MCF 10A (cell line): ENCODE results near the gene ADGRL2. TPM values are rescaled to one million over a fixed set of nuclear protein-coding genes. Genes with fewer than 3 reads are reported as not detected.

Experiments used
- BruUV-seq: library from RNA; stranded (reverse); fragments of 400-500 nt; replicated peaks from 2 replicates; lab custom pipeline; 2021; lab: Mats Ljungman, UMichigan
- CTCF ChIA-PET: fragments of 300-600 bp; sonication (Branson Sonifier 250); formaldehyde crosslinking; extraction: SDS; loops from one replicate; lab custom pipeline; 2021; ENCODE audit warnings: antibody characterized with exemption, inconsistent platforms; lab: Yijun Ruan, JAX
- POLR2A ChIA-PET: fragments of 300-600, 350-650 bp; sonication (Branson Sonifier 250); formaldehyde crosslinking; extraction: SDS; loops from one replicate; lab custom pipeline; 2020; ENCODE audit warnings: antibody characterized with exemption, inconsistent platforms; lab: Yijun Ruan, JAX
- DNase-seq: peaks from one replicate; pipeline ENCODE4 v3.0.0-alpha.2; 2018; ENCODE audit not compliant: unreplicated experiment
- H3K27ac Mint-ChIP-seq: one replicate; pipeline ENCODE4 v1.8.0; 2022; ENCODE audit warnings: mild to moderate bottlenecking, low read depth, mixed read lengths; ENCODE audit not compliant: unreplicated experiment
- H3K27me3 Mint-ChIP-seq: one replicate; pipeline ENCODE4 v1.8.0; 2022; ENCODE audit warnings: mixed read lengths; ENCODE audit not compliant: insufficient read depth, unreplicated experiment
- H3K36me3 Mint-ChIP-seq: one replicate; pipeline ENCODE4 v1.8.0; 2022; ENCODE audit warnings: mild to moderate bottlenecking, moderate library complexity, mixed read lengths; ENCODE audit not compliant: insufficient read depth, unreplicated experiment
- H3K4me1 Mint-ChIP-seq: one replicate; pipeline ENCODE4 v1.8.0; 2022; ENCODE audit warnings: mixed read lengths; ENCODE audit not compliant: insufficient read depth, unreplicated experiment
- H3K4me3 Mint-ChIP-seq: one replicate; pipeline ENCODE4 v1.8.0; 2022; ENCODE audit warnings: mild to moderate bottlenecking, moderate library complexity, mixed read lengths; ENCODE audit not compliant: unreplicated experiment
- H3K9me3 Mint-ChIP-seq: one replicate; pipeline ENCODE4 v1.8.0; 2022; ENCODE audit warnings: mixed read lengths; ENCODE audit not compliant: unreplicated experiment
- CTCF ChIP-seq: fragments of 200-600 bp; IDR thresholded peaks from one replicate; pipeline ENCODE4 v1.8.0; 2022; ENCODE audit warnings: antibody characterized with exemption, mild to moderate bottlenecking; ENCODE audit not compliant: unreplicated experiment
- intact Hi-C: fragments of 100-400 bp; cut with micrococcal nuclease; formaldehyde crosslinking; loops from 2 replicates; pipeline ENCODE4 v1.14.1; 2022
- total RNA-seq: library from RNA; stranded (reverse); gene quantifications from 2 replicates; pipeline ENCODE4 v1.2.3, GENCODE V29; 2022

ADGRL2 gene
- total RNA-seq, 1 experiment from 2014 or later, result 3.0 TPM

DNA sequence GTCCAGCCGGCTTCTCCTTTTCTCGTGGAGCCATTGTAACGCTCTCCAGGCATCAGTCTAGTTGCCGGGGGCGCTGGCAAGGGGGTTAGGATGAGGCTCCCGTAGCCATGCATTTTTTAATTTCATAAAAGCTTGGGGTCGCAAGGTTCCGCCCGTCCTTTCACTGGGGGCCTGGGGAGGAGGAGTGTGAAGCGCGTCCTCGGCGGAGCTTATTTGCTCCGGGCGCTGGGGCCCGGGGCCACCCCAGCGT, 1.6 kb downstream of the ADGRL2 start:
- ChIA-PET POLR2A (interaction anchor here (0.7 to 6.6 kb wide), 6 partner anchors 11 to 1600 kb away, joined by 3 to 56 read pairs (median 6); no protein-coding TSS in a partner anchor), CTCF (interaction anchor here (0.6 to 1.0 kb wide), 5 partner anchors 9 to 1370 kb away, joined by 3 to 6 read pairs (median 3); no protein-coding TSS in a partner anchor)
- Mint-ChIP-seq H3K4me3 (peak overlapping the region; percentile 98), H3K27ac (no peak overlapping the region), H3K27me3 (peaks cover 44% of the 10 kb centered on the region), H3K9me3 (no peaks in the 10 kb centered on the region), H3K36me3 (no peaks in the 10 kb centered on the region), H3K4me1 (peaks cover 7% of the 10 kb centered on the region)
- BruUV-seq, result no TSS peak
- intact Hi-C loops, result loop anchor here (5.0 kb wide), 3 partner anchors 590 to 1585 kb away; no protein-coding TSS in a partner anchor
- TF ChIP-seq CTCF, result no peak
- no peak for DNase-seq

- ChIA-PET POLR2A (interaction anchor here (0.7 to 6.6 kb wide), 8 partner anchors 10 to 1600 kb away, joined by 3 to 56 read pairs (median 4); no protein-coding TSS in a partner anchor), CTCF (interaction anchor here (0.6 to 1.8 kb wide), 7 partner anchors 8 to 1287 kb away, joined by 3 to 12 read pairs (median 3); no protein-coding TSS in a partner anchor)
- no peaks in the 10 kb centered on the region for H3K9me3 Mint-ChIP-seq
- DNase-seq, result peak; percentile 64
- peaks cover 49% of the 10 kb centered on the region for H3K27me3 Mint-ChIP-seq
- H3K36me3 Mint-ChIP-seq, result no peaks in the 10 kb centered on the region
- peaks cover 7% of the 10 kb centered on the region for H3K4me1 Mint-ChIP-seq
- intact Hi-C loops, result loop anchor here (5.0 kb wide), 3 partner anchors 589 to 1586 kb away; no protein-coding TSS in a partner anchor
- peak; percentile 46 for TF ChIP-seq CTCF
- peak overlapping the region; percentile 98 for H3K4me3 Mint-ChIP-seq
- BruUV-seq, result no TSS peak
- no peak overlapping the region for H3K27ac Mint-ChIP-seq
Measured at GRCh38 chr1:81802707-81803430, 2.1 kb downstream of the ADGRL2 start.

- peak; percentile 48 for DNase-seq
- Mint-ChIP-seq H3K4me1 (peaks cover 7% of the 10 kb centered on the region), H3K9me3 (no peaks in the 10 kb centered on the region), H3K4me3 (peak overlapping the region; percentile 98), H3K36me3 (no peaks in the 10 kb centered on the region), H3K27me3 (peaks cover 52% of the 10 kb centered on the region), H3K27ac (no peak overlapping the region)
- intact Hi-C loops, result loop anchor here (5.0 kb wide), 3 partner anchors 589 to 1586 kb away; no protein-coding TSS in a partner anchor
- ChIA-PET CTCF (interaction anchor here (0.6 to 1.8 kb wide), 4 partner anchors 10 to 1286 kb away, joined by 3 to 12 read pairs (median 3); no protein-coding TSS in a partner anchor), POLR2A (interaction anchor here (0.7 to 6.6 kb wide), 3 partner anchors 9 to 88 kb away, joined by 3 to 56 read pairs (median 4); no protein-coding TSS in a partner anchor)
- no peak for TF ChIP-seq CTCF
- BruUV-seq, result no TSS peak
Measured at GRCh38 chr1:81803431-81804110, 2.8 kb downstream of the ADGRL2 start.

- Mint-ChIP-seq H3K36me3 (no peaks in the 10 kb centered on the region), H3K4me1 (peaks cover 7% of the 10 kb centered on the region), H3K9me3 (no peaks in the 10 kb centered on the region), H3K4me3 (no peak overlapping the region), H3K27ac (no peak overlapping the region), H3K27me3 (peaks cover 52% of the 10 kb centered on the region)
- DNase-seq, result no peak
- intact Hi-C loops, result loop anchor here (5.0 kb wide), 3 partner anchors 588 to 1587 kb away; no protein-coding TSS in a partner anchor
- CTCF ChIA-PET, result interaction anchor here (0.7 to 1.8 kb wide), 2 partner anchors 10 to 1126 kb away, joined by 3 to 12 read pairs; no protein-coding TSS in a partner anchor
- BruUV-seq, result no TSS peak
- TF ChIP-seq CTCF, result no peak
- POLR2A ChIA-PET, result interaction anchor here (0.6 to 6.6 kb wide), 2 partner anchors 9 to 270 kb away, joined by 3 to 56 read pairs; no protein-coding TSS in a partner anchor
Measured at GRCh38 chr1:81804312-81804711, 3.6 kb downstream of the ADGRL2 start.
